GM23338 (cell line): ENCODE data around the gene GRK3. TPM values are rescaled to one million over a fixed set of nuclear protein-coding genes. Genes with fewer than 3 reads are reported as not detected.

Experiments used
- ATAC-seq: fragments of 200-7000 bp; cut with Tn5 transposase; 3 replicates; pipeline ENCODE4 v1.9.1; 2020
- DNase-seq: peaks from one replicate; pipeline ENCODE4 v3.0.0-alpha.2; 2015; ENCODE audit warnings: low spot score
- H2AFZ ChIP-seq: fragments of 200-600 bp; sonication (generic); 2 replicates; pipeline ENCODE4 v1.8.0; 2016; ENCODE audit warnings: antibody characterized with exemption, mild to moderate bottlenecking, moderate library complexity
- H3F3A ChIP-seq: fragments of 200-600 bp; sonication (generic); replicated peaks from 2 replicates; pipeline ENCODE4 v1.8.0; 2017; ENCODE audit warnings: antibody characterized with exemption, mixed run types, low read depth
- H3K27ac ChIP-seq: fragments of 200-600 bp; sonication (generic); 2 replicates; pipeline ENCODE4 v1.6.1; 2016; ENCODE audit warnings: low read depth
- H3K27me3 ChIP-seq: fragments of 200-600 bp; sonication (generic); 2 replicates; pipeline ENCODE4 v1.8.0; 2016; ENCODE audit warnings: mild to moderate bottlenecking, mixed run types, moderate library complexity; ENCODE audit not compliant: insufficient read depth
- H3K36me3 ChIP-seq: fragments of 200-600 bp; sonication (generic); 2 replicates; pipeline ENCODE4 v1.8.0; 2016; ENCODE audit warnings: mild to moderate bottlenecking; ENCODE audit not compliant: insufficient read depth
- H3K4me1 ChIP-seq: fragments of 200-600 bp; sonication (generic); 2 replicates; pipeline ENCODE4 v1.8.0; 2016; ENCODE audit warnings: mild to moderate bottlenecking, moderate library complexity; ENCODE audit not compliant: insufficient read depth
- H3K4me2 ChIP-seq: fragments of 200-600 bp; sonication (generic); 2 replicates; pipeline ENCODE4 v1.7.1; 2017; ENCODE audit warnings: mixed run types
- H3K4me3 ChIP-seq: fragments of 200-600 bp; sonication (generic); 2 replicates; pipeline ENCODE4 v1.6.1; 2016; ENCODE audit warnings: mixed run types
- H3K79me2 ChIP-seq: fragments of 200-600 bp; sonication (generic); replicated peaks from 2 replicates; pipeline ENCODE4 v1.8.0; 2017; ENCODE audit warnings: mild to moderate bottlenecking; ENCODE audit not compliant: insufficient read depth
- H3K9me2 ChIP-seq: fragments of 200-600 bp; sonication (generic); 2 replicates; pipeline ENCODE4 v1.8.0; 2017; ENCODE audit not compliant: insufficient read depth
- H4K20me1 ChIP-seq: fragments of 200-600 bp; sonication (generic); replicated peaks from 2 replicates; pipeline ENCODE4 v1.8.0; 2017; ENCODE audit warnings: mild to moderate bottlenecking; ENCODE audit not compliant: insufficient read depth
- H3K27ac Mint-ChIP-seq: 2 replicates; pipeline ENCODE4 v1.8.0; 2020; ENCODE audit warnings: inconsistent platforms, mild to moderate bottlenecking, moderate library complexity, mixed read lengths
- H3K27me3 Mint-ChIP-seq: 3 replicates; pipeline ENCODE4 v1.8.0; 2022; ENCODE audit warnings: low read depth, mild to moderate bottlenecking, moderate library complexity, mixed read lengths, inconsistent platforms; ENCODE audit not compliant: insufficient read depth, poor library complexity
- H3K36me3 Mint-ChIP-seq: 3 replicates; pipeline ENCODE4 v1.8.0; 2021; ENCODE audit warnings: low read depth, mild to moderate bottlenecking, inconsistent platforms, moderate library complexity, mixed read lengths
- H3K4me1 Mint-ChIP-seq: 3 replicates; pipeline ENCODE4 v1.8.0; 2020; ENCODE audit warnings: mild to moderate bottlenecking, inconsistent platforms, mixed read lengths
- H3K4me3 Mint-ChIP-seq: 3 replicates; pipeline ENCODE4 v1.8.0; 2021; ENCODE audit warnings: moderate library complexity, mild to moderate bottlenecking, inconsistent platforms, mixed read lengths
- H3K9me3 Mint-ChIP-seq: 3 replicates; pipeline ENCODE4 v1.8.0; 2020; ENCODE audit warnings: moderate library complexity, mild to moderate bottlenecking, inconsistent platforms, mixed read lengths
- CREB1 ChIP-seq: fragments of 250-450 bp; sonication (Bioruptor Pico); IDR thresholded peaks from 2 replicates; pipeline ENCODE4 v1.5.0; 2020; ENCODE audit warnings: low read depth, mild to moderate bottlenecking, moderate library complexity
- EZH2 ChIP-seq: fragments of 200-600 bp; sonication (generic); IDR thresholded peaks from one replicate; pipeline ENCODE4 v1.8.0; 2017; ENCODE audit warnings: antibody characterized with exemption, mild to moderate bottlenecking, low read depth; ENCODE audit not compliant: unreplicated experiment
- JUNB ChIP-seq: IDR thresholded peaks from one replicate; pipeline ENCODE4 v1.6.1; 2016; ENCODE audit warnings: antibody characterized with exemption; ENCODE audit not compliant: unreplicated experiment
- NANOG ChIP-seq: IDR thresholded peaks from 2 replicates; pipeline ENCODE4 v1.6.1; 2016; ENCODE audit warnings: antibody characterized with exemption, borderline replicate concordance
- POLR2AphosphoS5 ChIP-seq: IDR thresholded peaks from 2 replicates; pipeline ENCODE4 v1.6.1; 2016; ENCODE audit warnings: antibody characterized with exemption, low read depth
- ZNF114 ChIP-seq: fragments of 250-450 bp; sonication (Bioruptor Pico); IDR thresholded peaks from 2 replicates; pipeline ENCODE4 v1.5.0; 2020; ENCODE audit warnings: mild to moderate bottlenecking, moderate library complexity
- ZNF331 ChIP-seq: fragments of 250-450 bp; sonication (Bioruptor Pico); IDR thresholded peaks from 2 replicates; pipeline ENCODE4 v1.5.0; 2020; ENCODE audit warnings: low read depth, mild to moderate bottlenecking, moderate library complexity
- ZNF462 ChIP-seq: fragments of 250-450 bp; sonication (Bioruptor Pico); IDR thresholded peaks from 2 replicates; pipeline ENCODE4 v1.5.0; 2020; ENCODE audit warnings: mild to moderate bottlenecking, moderate library complexity
- polyA plus RNA-seq: library from polyadenylated mRNA; unstranded; fragments of >200 nt; fragmentation: Nextera tagmentation; extraction: Ambion mirVana; gene quantifications from 2 replicates; pipeline ENCODE4 v1.2.1, GENCODE V29; 2016
- total RNA-seq: library from RNA; depleted of rRNA; stranded (reverse); fragments of >200 nt; shearing (Covaris generic); gene quantifications from 2 replicates; pipeline ENCODE4 v1.2.3, GENCODE V29; 2014

Gene GRK3
- total and polyA plus RNA-seq, 2 experiments from 2014 or later, result 6.0 to 25.3 TPM

- Mint-ChIP-seq H3K36me3 (peaks cover 24% of the 10 kb centered on the region), H3K4me3 (no peak overlapping the region), H3K4me1 (peaks cover 14% of the 10 kb centered on the region; the same call in 2 of the 3 replicates), H3K27ac (no peak overlapping the region), H3K9me3 (no peaks in the 10 kb centered on the region), H3K27me3 (no peaks in the 10 kb centered on the region)
- DNase-seq (no peak), ATAC-seq (no peak)
- H3K4me1 ChIP-seq, result 0 out of 2 replicates have a peak, but pooled peaks cover 4% of the 10 kb centered on the region
- H3K9me2 ChIP-seq, result no peaks in the 10 kb centered on the region
- H3K36me3 ChIP-seq, result no peaks in the 10 kb centered on the region; the same call in 1 of the 2 replicates
- H3K4me3 ChIP-seq, result no peak overlapping the region
- no peaks in the 10 kb centered on the region for H3K79me2 ChIP-seq
- no peak overlapping the region for H2AFZ ChIP-seq
- peaks cover 10% of the 10 kb centered on the region for H4K20me1 ChIP-seq
- H3K27ac ChIP-seq, result no peak overlapping the region; the same call in 1 of the 2 replicates
- no peak for TF ChIP-seq EZH2
- no peak for TF ChIP-seq NANOG
- no peak for TF ChIP-seq ZNF331 (CRISPR knock-in tag)
- TF ChIP-seq CREB1 (CRISPR knock-in tag), result no peak
- no peak for TF ChIP-seq ZNF462
- TF ChIP-seq ZNF114 (CRISPR knock-in tag), result no peak
- TF ChIP-seq JUNB, result no peak
- no peak for TF ChIP-seq POLR2AphosphoS5
- no peak overlapping the region for H3K4me2 ChIP-seq
- H3K27me3 ChIP-seq, result no peaks in the 10 kb centered on the region
- H3F3A ChIP-seq, result no peaks in the 10 kb centered on the region
Observed at GRCh38 chr22:25692397-25693267, 128.2 kb downstream of the GRK3 start.
